GM10266 (cell line): Measurements from ENCODE around the gene TRIM14.
A peak's percentile ranks its signal among the peaks of the same experiment; 100 is the strongest.

Source experiments
- DNase-seq: peaks from one replicate; pipeline ENCODE4 v3.0.0; 2012; ENCODE audit errors: extremely low spot score
- TF ChIP-seq, protein P1 (sequence below): IDR thresholded peaks from 2 replicates; pipeline ENCODE4 v1.5.1; 2012; ENCODE audit warnings: mild to moderate bottlenecking, low read depth; ENCODE audit not compliant: control insufficient read depth, insufficient read depth; ENCODE audit errors: missing control alignments

TRIM14 gene

DNA sequence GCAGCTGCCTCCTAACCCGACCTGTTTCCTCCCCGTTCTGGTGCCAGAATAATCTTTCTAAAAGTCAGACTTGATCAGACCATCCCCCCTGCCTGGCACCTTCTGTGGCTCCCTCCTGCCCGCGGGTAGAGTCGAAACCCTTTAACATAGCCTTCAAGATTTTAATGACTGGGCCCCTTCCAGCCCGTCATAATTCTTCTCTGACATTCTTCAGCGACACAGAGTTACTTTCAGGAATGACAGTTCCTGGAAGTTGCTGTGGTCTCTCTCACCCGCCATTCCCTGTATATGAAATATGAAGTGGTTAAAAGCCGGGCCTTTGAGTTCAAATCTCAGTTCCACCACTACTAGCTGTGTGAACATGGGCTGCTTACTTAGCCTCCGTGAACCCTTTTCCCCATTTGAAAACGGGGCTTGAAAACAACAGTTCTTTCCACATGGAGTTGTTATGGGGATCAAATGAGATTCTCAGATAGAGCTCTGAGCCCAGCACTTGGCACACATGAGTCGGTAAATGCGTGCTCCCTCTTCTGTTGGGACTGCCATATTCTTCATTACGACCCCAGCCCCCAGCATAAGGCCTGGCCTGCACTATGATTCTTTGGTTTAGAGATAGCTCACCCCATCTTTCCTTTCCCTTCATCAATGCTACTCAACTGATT lies 61.8 kb downstream of the TRIM14 start:
- TF ChIP-seq, protein P1, sequence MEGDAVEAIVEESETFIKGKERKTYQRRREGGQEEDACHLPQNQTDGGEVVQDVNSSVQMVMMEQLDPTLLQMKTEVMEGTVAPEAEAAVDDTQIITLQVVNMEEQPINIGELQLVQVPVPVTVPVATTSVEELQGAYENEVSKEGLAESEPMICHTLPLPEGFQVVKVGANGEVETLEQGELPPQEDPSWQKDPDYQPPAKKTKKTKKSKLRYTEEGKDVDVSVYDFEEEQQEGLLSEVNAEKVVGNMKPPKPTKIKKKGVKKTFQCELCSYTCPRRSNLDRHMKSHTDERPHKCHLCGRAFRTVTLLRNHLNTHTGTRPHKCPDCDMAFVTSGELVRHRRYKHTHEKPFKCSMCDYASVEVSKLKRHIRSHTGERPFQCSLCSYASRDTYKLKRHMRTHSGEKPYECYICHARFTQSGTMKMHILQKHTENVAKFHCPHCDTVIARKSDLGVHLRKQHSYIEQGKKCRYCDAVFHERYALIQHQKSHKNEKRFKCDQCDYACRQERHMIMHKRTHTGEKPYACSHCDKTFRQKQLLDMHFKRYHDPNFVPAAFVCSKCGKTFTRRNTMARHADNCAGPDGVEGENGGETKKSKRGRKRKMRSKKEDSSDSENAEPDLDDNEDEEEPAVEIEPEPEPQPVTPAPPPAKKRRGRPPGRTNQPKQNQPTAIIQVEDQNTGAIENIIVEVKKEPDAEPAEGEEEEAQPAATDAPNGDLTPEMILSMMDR: no peak
- peak; percentile 15 for DNase-seq

DNA sequence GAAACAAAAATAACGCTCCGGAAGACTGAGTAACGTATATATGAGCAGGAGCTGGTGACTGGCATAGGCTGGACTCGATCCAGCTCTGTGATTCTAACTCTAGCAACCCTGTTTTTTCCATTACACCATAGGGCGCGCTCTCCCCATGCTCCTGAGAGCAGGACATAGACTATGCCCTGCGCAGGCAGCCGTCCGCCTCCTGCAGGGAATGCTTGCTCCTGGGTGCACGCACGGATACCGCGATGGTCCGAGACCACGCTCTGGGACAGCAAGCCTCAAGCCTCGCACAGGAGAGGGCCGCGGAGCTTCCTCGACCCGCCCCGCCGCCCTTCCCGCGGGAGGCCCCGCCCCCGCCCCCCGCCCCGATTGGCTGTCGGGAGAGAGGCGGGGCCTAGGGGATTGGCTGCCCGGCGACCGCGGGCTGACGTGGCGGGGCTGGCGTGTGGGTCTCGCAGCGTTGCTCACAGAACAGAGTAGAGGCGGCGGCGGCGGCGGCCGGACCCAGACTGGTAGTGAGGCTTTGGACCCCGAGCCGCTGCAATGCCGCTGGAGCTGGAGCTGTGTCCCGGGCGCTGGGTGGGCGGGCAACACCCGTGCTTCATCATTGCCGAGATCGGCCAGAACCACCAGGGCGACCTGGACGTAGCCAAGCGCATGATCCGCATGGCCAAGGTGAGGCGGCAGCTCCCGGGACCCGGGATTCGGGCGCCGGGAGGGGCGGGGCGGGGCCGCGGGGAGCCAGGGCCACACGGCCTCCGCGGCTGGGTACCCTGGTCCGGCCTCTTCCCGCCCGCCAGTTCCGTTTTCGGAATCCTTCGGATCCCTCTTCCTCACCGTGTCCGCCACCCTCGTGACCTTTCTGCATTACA lies 62.5 kb downstream of the TRIM14 start, which contains the start of gene NANS:
NANS (plus strand) TSS at position 464 of the 869 bp plus-strand sequence; CDS start at position 541, 77 bp downstream.
- DNase-seq: peak; percentile 97
- TF ChIP-seq, protein P1: no peak

DNA sequence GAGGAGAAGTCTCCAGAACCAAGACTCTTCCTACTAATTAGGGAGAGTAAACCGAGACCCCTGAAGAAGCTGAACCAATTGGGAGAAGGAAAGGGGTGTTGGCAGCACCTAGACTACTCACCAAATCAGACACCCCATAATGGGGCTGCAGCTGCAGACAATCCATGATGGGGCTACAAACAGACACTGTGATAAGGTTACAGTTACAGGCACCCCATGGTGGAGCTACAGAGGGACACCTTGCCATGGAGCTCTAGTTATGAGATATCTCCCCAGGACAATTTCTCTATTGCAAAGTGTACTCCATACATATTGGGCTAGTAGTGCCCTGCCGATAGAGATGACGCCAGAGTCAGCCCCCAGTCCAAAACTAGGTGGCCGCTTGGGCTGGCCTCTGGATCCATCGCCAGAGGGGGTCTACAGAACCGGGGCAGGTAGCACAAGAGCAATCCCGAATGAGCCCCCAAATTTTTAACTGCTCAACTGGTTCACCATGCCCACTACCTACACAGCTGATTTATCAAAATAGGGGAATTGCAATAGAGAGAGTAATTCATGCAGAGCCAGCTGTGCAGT lies 64.6 kb downstream of the TRIM14 start:
- TF ChIP-seq, protein P1: no peak
- no peak for DNase-seq

DNA sequence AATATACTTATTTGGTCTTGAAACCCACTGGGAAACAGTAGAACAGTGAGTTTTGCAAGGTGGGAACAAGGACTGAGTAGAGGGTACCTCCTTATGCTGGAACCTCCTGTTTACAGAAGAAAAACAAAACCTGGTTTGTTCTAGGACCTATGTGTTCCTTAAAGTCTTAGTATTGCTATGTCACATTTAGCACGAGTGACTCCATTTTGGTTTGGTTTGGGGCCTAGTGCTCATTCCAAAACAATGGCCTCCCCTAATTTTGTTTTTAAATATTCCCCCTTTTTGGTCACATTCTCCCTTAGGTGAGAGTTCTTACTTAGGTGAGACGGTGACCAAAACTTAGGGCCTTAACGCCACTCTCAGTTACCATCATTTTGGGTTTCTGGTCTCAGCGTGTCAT lies 68.7 kb downstream of the TRIM14 start:
- TF ChIP-seq, protein P1: no peak
- no peak for DNase-seq

DNA sequence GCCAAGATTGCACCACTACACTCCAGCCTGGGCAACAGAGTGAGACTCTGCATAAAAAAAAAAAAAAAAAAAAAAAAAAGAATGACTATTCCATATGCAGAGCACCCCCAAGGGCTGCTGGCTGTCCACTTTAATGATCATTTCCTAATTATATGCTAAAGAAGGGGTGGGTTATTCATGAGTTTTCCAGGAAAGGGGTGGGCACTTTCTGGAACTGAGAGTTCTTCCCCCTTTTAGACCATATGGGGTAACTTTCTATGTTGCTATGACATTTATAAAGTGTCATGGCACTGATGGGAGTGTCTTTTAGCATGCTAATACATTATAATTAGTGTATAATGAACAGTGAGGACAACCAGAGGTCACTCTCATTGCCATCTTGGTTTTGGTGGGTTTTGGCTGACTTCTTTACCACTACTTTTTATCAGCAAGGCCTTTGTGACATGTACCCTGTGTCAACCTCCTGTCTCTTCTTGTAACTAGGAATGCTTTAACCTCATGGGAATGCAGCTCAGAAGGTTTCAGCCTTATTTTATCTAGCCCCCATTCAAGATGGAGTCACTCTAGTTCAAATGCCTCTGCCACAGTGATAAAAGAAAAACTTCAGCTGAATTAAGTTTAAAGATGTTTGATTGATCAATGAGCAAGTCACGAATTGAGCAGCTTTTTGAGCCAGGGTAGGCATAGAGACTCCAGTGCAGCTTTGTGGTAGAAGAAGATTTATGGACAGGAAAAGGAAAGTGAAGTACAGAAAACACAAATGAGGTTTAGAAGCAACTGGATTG lies 69.5 kb downstream of the TRIM14 start:
- DNase-seq: no peak
- TF ChIP-seq, protein P1: no peak

DNA sequence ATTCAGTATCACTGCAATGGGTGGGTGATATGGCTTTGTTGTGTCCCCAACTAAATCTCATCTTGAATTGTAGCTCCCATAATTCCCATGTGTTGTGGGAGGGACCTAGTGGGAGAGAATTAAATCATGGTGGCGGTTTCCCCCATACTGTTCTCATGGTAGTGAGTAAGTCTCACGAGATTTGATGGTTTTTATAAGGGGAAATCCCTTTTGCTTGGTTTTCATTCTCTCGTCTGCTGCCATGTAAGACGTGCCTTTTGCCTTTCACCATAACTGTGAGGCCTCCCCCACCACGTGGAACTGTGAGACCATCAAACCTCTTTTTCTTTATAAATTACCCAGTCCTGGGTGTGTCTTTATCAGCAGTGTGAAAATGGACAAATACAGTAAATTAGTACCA lies 72.0 kb downstream of the TRIM14 start:
- TF ChIP-seq, protein P1: no peak
- DNase-seq: no peak
